NCI-H1694 (cell line): ENCODE measurements around the gene IRX3.
"Not testable (repeated sequence)": the region's sequence is repeated elsewhere in the genome, so short reads cannot be mapped to it uniquely, and the experiment has no call there.

ENCODE experiments used
- DNase-seq: peaks from one replicate; lab custom pipeline; 2025; lab: John Stamatoyannopoulos, UW

The IRX3 gene

GRCh38 chr16:54275956-54276355, 10.6 kb downstream of the IRX3 start:
- peak; percentile 7 for DNase-seq

GRCh38 chr16:54273566-54273965, 13.0 kb downstream of the IRX3 start:
- DNase-seq: no peak

- DNase-seq: no peak
These were observed 15.9 kb downstream of the IRX3 start for GRCh38 chr16:54270711-54271110.

- DNase-seq: no peak
These were observed 17.1 kb downstream of the IRX3 start for GRCh38 chr16:54269461-54269860.

- DNase-seq: no peak
These were observed 17.8 kb downstream of the IRX3 start for GRCh38 chr16:54268766-54269165.

GRCh38 chr16:54268340-54268739, 18.2 kb downstream of the IRX3 start:
- no peak for DNase-seq

GRCh38 chr16:54266363-54266955, 20.1 kb downstream of the IRX3 start:
- no peak for DNase-seq

GRCh38 chr16:54265575-54266107, 20.9 kb downstream of the IRX3 start:
- DNase-seq: no peak

- DNase-seq: no peak
These were observed 33.5 kb downstream of the IRX3 start for GRCh38 chr16:54253118-54253517.

GRCh38 chr16:54248863-54249710, 37.5 kb downstream of the IRX3 start:
- DNase-seq: no peak

GRCh38 chr16:54247705-54248104, 38.9 kb downstream of the IRX3 start:
- DNase-seq: not testable (repeated sequence)

- no peak for DNase-seq
These were observed 40.1 kb downstream of the IRX3 start for GRCh38 chr16:54246454-54246821.

GRCh38 chr16:54245788-54246453, 40.7 kb downstream of the IRX3 start:
- DNase-seq: no peak

GRCh38 chr16:54244061-54244886, 42.3 kb downstream of the IRX3 start:
- DNase-seq: no peak

GRCh38 chr16:54243202-54243601, 43.4 kb downstream of the IRX3 start:
- no peak for DNase-seq

- DNase-seq: no peak
These were observed 44.4 kb downstream of the IRX3 start for GRCh38 chr16:54242199-54242598.

GRCh38 chr16:54241525-54241924, 45.1 kb downstream of the IRX3 start:
- no peak for DNase-seq

GRCh38 chr16:54240271-54241129, 46.1 kb downstream of the IRX3 start:
- no peak for DNase-seq

GRCh38 chr16:54239456-54239855, 47.1 kb downstream of the IRX3 start:
- DNase-seq: no peak

- DNase-seq: no peak
These were observed 49.8 kb downstream of the IRX3 start for GRCh38 chr16:54236773-54237172.

- no peak for DNase-seq
These were observed 53.0 kb downstream of the IRX3 start for GRCh38 chr16:54233615-54234014.
